Stimulated activated CD4-positive, alpha-beta T cell treated with anti-CD3 and anti-CD28 coated beads, Interleukin-2, amount 100 ng/mL, for 24 hours (primary cell): Measurements from ENCODE around the gene INSYN1.
"Not testable (repeated sequence)": the region's sequence is repeated elsewhere in the genome, so short reads cannot be mapped to it uniquely, and the experiment has no call there.

Source experiments
- DNase-seq, 2 donors: peaks; one replicate each; pipeline ENCODE4 v3.0.0-alpha.2; 2020

The INSYN1 gene

DNA sequence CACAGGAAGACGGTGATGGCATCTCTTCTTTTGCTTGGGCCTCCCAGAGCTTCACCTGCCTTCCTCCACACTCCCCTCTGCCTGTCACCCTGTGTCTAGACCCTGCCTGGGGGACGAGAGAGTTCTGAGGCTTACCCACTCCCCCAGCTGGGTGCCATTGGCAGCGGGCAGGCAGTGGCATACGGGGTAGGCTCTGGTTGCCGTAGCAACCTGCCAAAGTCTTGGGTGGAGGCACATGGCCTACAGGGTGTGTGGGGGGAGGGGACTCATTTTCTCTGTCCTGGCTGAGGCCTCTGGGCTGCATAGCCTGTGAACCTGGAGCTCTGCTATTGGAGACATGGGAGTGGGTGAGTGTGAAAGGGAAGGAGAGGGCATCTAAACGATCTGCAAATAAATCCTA lies 4.4 kb downstream of the INSYN1 start:
- DNase-seq = no peak

DNA sequence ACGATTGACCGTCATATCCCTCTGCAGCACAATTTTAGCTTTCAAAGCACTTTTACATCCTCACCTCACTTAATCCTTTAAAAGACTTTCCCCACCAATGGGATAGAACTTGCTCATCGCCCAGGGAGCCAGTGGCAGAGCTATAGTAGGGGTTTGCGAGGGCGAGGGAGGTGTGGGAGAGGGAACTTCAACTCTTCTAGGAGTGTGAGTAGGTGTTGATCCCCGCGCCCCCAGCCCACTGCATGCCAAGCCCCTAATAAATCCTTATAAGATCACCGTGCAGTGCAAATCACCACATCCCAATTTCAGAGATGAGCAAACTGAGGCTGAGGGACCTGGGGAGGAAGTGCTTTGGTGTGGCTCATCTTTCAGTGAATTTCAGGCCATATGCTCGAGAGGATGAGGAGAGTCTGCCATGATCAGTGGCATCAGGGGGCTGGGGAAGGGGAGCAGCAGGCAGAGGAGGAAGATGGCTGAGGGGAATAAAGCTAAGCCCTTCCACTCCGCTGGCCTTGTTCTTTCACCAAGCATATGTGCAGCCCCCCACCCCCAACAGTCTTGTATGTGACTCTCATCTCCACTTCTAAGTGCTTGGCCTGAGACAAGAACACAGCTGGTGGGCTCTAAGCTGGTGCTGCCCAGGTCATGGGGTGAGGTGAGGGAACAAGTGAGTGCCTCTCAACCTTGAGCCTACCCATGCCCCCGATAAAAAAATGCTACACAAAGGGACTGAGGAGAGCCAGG lies 5.1 kb downstream of the INSYN1 start:
- DNase-seq = no peak

DNA sequence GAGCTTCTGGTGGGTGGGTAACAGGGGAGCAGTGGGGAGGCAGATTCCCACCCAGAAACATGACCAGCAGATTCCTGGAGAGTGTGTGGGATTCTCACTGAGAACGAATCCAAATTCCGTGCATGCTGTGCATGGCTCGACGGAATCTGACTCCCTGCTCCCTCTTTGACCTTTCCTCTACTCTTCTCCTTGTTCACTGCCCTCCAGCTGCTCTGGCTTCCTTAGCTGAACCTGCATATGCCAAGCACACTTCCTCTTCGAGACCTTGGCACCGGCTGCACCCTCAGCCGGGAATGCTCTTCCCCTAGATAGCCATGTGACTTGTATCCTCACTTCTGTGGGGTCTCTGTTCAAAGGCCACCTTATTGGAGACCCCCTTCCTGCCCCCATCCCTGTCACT lies 6.3 kb downstream of the INSYN1 start:
- DNase-seq = no peak

DNA sequence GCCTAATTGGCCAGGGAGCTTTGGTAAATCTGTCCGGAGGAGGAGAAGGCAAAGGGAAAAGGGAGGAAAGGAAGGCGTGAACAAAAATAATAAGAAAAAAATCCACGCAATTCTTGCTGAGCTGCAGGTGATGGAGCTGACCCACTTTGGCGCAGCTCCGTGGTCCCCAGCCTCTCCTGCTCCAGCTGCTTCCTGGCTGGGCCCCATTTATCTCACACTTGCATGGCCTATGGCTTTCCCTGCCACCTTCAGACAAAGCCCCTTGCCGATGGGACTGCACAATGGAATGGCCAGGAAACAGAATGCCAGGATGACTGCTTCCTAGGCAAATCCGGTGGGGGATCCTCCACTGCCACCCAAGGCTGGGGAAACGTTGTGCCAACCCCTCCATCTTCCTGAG lies 6.9 kb downstream of the INSYN1 start:
- no peak for DNase-seq

DNA sequence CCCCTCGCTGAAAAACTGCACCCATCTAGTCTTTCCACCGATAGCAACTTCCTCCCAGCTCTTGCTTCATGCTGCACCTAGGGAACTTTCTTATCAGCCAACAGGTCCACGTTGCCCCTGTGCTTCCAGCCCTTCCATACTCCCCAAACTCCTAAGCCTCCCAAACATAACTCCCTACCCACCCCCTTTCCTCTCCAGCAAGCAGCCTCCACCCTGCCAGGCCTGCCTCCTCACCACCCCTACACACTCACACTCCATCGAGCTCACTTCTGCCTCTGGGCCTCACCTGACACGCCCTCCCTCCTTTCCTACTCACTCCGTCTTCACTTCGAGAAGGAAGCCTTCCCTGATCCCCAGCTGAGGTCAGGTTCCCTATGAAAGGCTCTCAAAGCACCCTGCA lies 8.1 kb downstream of the INSYN1 start:
- DNase-seq = no peak

DNA sequence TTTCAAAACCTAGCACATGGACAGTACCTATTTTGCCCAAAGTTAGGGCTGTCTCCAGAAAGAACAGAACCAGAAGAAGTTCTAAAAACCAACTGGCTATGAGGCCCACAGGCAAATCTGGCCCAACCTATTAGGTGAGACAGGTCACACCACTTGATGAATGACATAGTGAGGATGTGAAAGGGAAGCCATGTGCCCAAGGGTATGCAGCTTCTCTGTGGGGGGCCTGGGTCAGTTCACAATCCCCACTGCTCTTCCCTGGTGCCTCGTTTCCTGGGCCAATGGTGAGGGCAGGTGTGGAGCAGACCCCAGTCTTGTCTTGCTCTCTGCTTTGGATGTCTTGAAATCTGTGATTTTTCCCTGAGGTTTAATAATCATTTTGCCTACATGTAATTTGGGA lies 8.9 kb downstream of the INSYN1 start:
- no peak for DNase-seq

DNA sequence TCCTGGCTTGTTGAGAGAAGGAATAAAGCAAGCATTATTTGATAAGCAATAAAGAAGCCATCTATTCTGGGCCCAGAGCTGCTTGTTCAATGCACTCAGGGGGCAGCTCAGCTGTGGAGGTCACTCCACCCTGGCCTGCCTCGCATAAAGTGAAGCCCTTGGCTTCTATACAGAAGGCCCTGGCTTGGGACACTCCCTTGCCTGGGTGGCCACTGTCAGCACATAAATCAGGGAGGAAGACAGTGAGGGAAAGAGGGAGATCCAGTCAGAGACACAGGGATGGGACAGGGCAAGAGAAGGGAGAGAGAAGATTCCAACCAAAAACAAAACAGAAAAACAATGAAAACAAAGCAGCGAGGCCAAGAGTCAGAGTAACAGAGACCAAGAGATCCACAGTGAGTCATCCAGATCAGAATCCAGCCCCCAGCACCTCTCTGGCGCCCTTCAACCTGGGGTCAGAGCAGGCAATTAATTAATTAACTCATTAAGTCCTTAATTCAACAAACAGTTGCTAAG lies 11.8 kb downstream of the INSYN1 start:
- DNase-seq = no peak

DNA sequence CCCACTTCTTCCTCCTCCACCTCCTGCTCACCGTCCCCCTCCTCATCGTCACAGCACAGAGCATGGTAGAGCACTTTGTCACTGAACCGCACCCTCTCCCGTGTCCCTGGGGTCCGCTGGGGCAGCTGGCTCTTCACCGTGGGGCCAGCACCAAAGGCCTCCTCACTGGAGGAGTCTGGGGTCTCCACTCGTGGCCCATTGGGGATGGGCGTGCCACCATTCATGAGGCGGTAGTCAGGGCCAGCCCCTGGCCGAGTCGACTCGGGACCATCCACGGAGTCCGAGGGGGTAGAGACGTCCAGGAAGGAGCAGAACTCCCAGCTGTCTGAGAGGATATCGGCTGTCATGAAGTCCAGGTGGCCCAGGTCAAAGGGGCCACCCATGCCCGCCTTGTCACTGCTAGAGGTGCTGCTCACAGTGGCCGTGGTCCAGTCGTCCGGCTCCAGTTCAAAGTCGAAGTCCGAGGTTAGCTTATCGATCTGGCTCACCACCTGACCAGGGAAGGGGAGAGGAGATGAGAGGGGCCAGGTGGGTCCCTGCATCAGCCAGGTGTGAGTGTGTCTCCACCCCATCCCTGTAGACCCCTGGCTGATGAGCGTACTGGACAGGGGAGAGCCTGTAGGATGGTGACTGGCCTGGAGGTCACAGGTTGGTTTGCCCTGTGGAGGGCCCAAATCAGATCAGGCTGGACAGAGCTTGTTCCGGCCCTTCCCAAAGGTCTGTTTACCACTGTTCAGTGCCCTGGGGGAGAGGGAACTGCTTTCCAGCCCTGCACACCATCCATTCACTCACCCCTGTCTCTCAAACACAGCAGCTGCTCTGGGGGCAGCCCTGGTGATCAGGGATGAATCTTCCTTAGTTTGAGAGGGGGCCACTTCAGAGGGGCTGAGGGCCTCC lies 12.8 kb downstream of the INSYN1 start:
- no peak for DNase-seq

DNA sequence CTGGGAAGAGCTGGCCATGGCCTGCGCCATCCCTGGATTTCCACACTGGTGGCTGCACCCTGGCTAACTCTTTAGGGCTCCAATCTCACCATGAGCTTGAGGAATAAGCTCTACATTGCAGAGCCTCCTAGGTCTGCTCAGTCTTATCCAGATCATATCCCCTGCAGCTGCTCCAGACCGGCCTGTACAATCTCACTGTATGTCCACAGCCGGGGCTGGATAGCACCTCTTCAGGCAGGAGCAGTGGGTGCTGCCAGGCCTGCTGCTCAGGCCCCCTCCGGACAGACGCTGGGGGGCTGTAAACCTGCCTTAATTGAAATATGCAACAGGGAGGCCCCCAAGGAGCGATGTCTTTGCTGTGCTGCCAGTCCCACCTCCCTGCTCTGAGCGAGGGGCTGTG lies 15.6 kb downstream of the INSYN1 start:
- no peak for DNase-seq

DNA sequence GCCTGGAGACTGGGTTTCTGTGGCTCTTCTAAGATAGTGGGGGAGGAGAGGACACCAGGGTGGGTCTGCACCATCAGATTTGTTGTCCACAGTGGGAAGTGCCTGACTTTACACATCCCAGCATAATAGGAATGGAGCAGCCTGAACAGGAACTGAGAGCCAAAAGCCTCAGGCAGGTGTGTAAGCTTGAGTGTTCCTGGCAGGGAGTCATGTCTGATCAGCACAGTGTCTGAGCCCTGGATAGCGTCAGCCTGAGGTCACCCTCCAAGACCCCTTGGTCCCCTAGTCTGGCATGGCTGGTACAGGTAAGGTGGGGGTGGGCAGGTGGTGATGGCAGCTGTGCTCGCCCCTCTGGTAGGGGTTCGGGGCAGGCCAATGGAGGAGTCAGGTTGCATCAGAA lies 20.2 kb downstream of the INSYN1 start:
- DNase-seq = no peak

DNA sequence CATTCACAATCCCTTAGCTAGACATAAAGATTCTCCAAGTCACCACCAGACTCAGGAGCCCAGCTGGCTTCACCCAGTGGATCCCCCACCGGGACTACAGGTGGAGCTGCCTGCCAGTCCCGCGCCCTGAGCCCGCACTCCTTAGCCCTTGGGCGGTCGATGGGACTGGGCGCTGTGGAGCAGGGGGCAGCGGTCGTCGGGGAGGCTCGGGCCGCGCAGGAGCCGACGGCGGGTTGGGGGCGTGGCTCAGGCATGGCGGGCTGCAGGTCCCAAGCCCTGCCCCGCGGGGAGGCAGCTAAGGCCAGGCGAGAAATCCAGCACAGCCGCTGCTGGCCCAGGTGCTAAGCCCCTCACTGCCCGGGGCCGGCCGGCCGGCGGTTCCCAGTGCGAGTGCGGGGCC lies 21.1 kb downstream of the INSYN1 start:
- DNase-seq = not testable (repeated sequence)

DNA sequence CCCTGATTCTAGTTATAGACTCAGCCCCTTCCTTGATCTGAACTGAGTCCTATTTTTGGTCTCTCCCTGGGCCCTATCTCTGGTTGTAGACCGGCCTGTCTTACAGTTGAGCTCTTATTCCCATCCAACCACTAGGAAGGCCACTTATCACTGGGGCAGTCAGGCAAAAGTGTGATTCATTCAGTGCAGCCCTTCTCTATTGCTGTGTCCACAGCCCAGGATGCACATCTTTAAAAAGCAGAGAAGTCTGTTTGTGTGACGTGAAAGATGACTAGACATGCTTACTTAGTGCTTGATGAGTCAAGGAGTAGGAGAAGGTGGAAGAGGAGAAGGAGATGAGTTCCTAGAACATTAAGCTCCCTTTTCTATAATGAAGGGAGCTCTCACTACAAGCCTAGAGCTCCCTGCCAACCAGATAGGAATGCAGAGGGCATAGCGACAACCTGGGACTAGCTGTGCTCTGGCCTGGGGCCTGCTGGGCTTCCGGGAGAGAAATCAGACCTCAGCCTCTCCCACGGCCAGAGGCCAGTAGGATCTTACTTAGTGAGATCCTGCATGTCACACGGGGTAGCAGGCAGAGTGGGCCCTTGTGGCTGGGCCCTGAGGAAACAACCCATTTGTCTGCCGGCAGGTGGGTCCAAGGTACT lies 25.7 kb downstream of the INSYN1 start:
- no peak for DNase-seq

DNA sequence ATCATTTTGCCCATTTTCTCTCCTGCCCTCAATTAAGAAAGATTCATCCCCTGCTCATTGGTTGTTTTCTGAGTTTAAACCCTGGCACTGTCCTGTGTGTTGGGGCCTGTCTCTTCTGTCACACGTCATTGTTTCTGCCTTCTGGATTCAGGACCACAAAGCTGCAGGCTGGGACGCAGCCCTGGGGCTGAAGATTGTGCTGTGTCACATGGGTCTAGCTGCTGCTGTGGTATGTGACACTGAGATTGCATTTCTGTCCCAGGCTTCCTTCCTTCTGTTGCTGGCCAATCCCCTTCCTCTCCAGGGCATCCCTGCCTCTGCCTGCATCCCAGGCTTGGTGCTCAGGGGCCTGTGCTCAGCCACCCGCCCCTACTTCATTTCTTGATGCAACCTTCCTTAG lies 28.9 kb downstream of the INSYN1 start:
- DNase-seq = no peak

DNA sequence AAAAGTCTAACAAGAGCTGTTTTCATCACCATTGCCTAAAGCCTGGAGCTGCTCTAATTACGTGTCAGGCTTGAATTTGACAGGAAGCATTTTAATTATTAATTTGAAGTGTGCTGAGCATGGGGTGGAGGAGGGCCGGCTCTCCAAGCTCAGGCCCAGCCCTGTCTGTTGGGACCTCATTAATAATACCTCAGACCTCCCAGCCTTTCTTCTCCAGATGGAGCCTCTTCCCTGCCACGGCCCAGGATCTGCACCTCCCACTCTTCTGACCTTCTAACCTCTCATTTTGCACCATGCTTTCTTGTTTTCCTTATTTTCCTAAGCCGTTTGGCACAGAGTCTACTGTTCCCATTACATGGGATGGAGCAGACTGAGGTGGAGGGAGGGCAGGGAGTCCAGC lies 30.0 kb downstream of the INSYN1 start:
- no peak for DNase-seq

DNA sequence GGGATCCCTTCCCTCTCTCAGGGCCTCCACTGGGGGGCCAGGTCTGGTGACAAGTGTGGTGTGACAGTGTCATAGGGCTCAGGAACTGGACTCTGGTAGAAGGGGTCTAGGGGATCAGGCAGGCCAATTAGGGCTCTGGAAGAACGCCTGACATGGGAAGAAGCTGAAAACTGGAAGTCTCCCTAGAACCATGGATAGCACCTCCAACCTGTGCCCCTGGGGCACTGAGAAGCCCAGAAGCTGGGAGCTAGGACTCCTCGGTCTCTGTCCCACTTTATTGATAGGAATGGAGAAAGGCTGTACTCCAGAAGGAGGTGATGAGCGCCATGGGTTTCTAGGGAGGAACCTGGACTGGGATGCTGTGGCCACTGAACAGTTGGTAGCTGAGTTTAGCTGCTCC lies 30.7 kb downstream of the INSYN1 start:
- no peak for DNase-seq

DNA sequence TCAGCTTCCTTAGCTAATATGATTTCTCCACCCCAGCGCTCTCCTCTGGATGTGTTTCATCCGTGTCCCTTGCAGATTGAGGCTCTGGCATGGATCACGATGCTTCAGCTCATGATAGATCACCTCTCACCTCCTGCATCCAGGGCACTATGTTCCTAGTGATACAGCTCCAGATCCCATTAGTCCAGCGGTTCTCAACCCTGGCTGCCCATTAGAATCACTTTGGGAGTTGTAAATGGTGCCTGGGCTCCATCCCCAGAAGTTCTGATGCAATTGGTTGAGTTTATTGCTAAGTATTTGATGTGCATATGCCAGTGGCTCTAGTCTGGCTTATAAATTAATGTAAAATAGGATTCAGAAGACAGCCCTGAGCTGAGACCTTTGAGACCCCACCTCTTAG lies 34.5 kb downstream of the INSYN1 start:
- no peak for DNase-seq

DNA sequence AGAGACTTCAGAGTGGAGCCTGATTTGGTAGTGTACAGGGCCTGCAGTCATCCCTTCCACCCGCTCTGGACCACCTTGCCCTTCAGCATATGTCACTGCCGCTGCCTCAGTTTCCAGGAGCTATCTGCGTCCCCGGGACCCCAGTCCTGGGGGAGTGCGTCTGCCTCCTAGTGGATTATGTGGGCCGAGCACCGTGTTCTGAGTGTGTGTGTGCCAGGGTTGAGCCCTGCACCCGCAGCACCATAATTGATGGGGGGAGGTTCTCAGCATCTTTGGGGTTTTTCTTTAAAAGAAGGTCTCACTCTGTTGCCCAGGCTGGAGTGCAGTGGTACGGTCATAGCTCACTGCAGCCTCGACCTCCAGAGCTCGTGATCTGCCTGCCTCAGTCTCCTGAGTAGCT lies 35.3 kb downstream of the INSYN1 start:
- DNase-seq = no peak

DNA sequence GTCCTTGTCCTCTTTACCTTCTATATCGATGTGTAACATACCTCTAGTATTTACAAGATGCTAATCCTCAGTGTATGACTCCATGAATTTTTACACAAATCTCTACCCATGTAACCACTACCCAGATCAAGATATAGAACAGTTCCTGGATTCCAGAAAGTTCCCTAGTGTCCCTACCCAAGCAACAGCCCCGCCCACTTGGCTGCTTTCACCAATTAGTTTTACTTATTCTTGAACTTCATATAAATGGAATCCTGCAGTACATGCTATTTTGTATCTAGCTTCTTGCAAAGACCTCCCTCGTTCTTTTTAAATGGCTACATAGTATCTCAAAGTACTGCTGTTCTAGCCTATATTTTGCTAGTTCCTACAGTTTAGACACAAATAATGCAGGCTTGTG lies 35.9 kb downstream of the INSYN1 start:
- no peak for DNase-seq

DNA sequence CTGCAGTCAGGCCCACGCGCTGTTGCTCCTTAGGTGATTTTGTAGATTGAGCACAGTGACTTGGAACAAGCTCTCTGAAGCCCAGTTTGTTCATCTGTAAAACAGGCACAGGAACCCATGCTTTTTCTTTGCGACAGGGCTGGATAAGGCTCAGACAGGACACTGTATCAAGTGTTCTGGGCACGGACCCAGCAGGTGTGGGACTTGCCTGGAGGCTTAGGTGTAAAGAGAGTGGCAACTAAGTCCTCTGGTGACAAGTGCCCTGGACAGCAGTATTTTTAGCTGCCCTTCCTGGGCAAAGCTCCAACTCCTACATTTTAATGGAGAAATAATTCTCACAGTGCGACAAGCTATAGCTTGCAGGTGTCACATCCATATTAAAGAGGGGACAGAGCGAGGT lies 36.7 kb downstream of the INSYN1 start:
- no peak for DNase-seq

DNA sequence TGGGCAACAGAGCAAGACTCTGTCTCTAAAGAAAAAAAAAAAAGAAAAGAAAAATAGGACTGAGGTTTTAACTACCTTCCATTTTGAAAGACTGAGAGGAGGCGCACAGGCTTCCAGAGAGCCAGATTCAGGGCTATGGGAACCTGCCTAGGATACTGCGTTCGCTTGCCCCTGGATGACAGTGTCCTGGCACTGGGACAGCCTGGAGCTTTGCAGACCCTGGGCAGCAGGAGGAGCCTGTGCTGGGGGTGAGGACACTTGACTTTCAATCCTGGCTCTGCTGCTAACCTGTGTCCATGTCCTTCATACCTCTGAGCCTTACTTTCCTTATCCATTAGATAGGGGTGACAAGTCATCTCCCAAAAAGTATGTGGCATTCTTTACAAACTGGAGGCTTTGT lies 37.7 kb downstream of the INSYN1 start:
- DNase-seq = no peak

DNA sequence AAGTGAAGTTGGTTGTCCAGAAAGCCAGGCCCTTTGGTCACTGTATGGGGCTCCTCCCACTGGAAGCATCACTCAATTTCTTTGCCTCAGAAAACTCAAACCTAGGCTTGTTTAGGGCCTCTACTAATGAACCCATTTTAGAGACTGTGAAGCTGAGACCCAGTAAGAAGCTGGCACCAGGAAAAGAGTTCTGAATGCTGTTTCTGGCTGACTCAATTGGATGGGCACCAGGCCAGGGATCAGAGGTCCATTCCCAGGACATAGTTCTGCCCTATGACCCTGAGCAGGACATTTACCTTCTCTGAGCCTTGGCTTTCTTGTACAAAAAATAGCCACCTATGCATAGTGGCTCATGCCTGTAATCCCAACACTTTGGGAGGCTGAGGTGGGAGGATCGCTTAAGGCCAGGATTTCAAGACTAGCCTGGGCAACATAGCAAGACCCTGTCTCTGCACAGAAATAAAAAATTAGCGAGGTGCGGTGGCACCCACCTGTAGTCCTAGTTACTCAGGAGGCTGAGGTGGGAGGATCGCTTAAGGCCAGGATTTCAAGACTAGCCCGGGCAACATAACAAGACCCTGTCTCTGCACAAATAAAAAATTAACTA lies 38.4 kb downstream of the INSYN1 start:
- DNase-seq = no peak

DNA sequence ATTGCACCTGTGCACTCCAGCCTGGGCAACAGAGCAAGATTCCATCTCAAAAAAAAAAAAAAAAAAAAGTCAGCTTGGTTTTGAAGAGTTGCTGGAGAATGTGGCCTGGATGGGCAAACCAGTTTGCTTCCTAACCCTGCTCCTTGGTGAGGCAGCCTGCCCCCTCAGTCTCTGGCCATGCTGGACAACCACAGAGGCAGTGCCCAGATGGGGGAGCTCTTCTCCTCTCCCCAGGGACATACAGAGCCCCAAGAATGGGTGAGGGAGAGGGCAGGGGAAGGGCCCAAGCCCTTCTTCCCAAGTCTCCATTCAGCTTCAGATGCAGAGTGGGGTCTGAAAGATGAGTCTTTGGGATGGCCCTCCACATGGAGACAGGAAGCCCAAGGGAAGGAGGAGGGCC lies 41.0 kb downstream of the INSYN1 start:
- no peak for DNase-seq

DNA sequence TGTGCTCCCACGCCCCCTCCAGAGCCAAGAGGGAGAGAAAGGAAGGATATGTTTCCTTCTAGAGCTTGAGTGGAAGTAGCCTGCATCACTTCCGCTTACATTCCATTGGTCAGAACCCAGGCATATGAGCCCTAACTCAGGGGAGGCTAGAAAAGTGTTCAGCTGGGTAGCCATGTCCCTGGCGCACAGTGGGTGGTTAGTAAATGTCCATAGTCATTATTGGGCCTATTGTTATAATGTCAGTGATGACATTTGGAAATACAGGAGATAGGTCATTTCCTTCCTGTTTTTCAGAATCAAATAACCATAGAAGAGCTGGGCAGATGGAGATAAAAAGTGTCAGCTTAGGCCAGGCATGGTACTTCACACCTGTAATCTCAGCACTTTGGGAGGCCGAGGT lies 41.6 kb downstream of the INSYN1 start:
- DNase-seq = no peak
